ENCODE results near the gene THEMIS. TPM values are rescaled to one million over a fixed set of nuclear protein-coding genes. Genes with fewer than 3 reads are reported as not detected.

Gene THEMIS
- total and polyA plus RNA-seq, 2 of the 4 experiments (the other 2 are of a cell fraction), result not detected

DNA sequence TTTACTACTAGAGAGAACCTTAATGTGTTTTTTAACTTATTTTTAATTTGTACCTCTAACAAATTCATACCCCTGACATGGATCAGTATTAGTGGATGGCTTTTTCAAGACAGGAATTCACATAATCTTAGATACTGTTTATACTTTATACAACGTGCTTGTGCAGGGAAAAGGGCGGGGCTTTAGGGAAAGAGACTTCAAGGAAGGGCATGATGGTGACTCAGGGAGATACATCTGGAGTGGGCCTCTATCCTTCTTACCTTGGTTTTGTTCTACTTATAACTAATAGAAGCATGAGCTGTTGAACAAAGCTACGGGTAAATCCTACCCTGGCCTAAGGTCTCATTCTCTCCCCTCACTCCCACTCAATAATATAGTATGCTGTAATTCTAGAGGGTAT lies 163.1 kb downstream of the THEMIS start:
- H4K20me1 ChIP-seq (ENCODE audit: insufficient read depth, low read length), result no peaks in the 10 kb centered on the region
- no peak overlapping the region for H2AK5ac ChIP-seq (ENCODE audit: low read depth, low read length)
- WGBS, 2 experiments (ENCODE audit: extremely low coverage in 2 of 2, insufficient read length in 1 of 2), result no CpG with 5 or more reads among the region's 3 CpGs
- no peak overlapping the region for H3K56ac ChIP-seq (ENCODE audit: extremely low read depth, insufficient read depth, low read length)
- H2BK20ac ChIP-seq (ENCODE audit: low read depth, low read length), result no peak overlapping the region
- H3K18ac ChIP-seq (ENCODE audit: low read depth, low read length), result no peak overlapping the region
- dilution Hi-C loops (cut with HindIII; ENCODE audit: low sequenced_read_pairs, unreplicated experiment) (no loop called here), intact Hi-C loops (cut with micrococcal nuclease) (loop anchor here (2.0 to 5.0 kb wide), 5 partner anchors 230 to 1635 kb away; partner anchors contain the start of gene PTPRK), in situ Hi-C loops (cut with MboI; ENCODE audit: low sequenced_read_pairs) (loop anchor here (10.0 kb wide), 2 partner anchors 777 to 997 kb away; no protein-coding TSS in a partner anchor)
- no peak overlapping the region; the same call in 1 of the 2 replicates for H3K14ac ChIP-seq (replicated peaks; ENCODE audit: low read depth, low read length)
- no peaks in the 10 kb centered on the region for H3K79me1 ChIP-seq (ENCODE audit: low read depth in 1 of 2, low read length in 2 of 2)
- CTCF ChIA-PET, result interaction anchor here (0.9 kb wide), 2 partner anchors 993 to 1010 kb away, joined by 3 to 4 read pairs; no protein-coding TSS in a partner anchor
- no peak overlapping the region for H3K4me3 ChIP-seq (ENCODE audit: insufficient read depth, low read depth, low read length)
- no peak overlapping the region for H3K4ac ChIP-seq (ENCODE audit: low read depth, low read length)
- no peak overlapping the region for H3K27ac ChIP-seq (ENCODE audit: insufficient read depth, low read length)
- no peak overlapping the region for H2AK9ac ChIP-seq (replicated peaks; ENCODE audit: low read depth, low read length, poor library complexity)
- H3K9me1 ChIP-seq (ENCODE audit: insufficient read depth, low read length), result no peaks in the 10 kb centered on the region
- POLR2A ChIA-PET (ENCODE audit: unreplicated experiment), result no interaction called here
- no peak overlapping the region for H4K5ac ChIP-seq (ENCODE audit: low read depth, low read length)
- H2BK15ac ChIP-seq (ENCODE audit: low read depth, low read length), result no peak overlapping the region; the same call in 2 of the 3 replicates
- no peaks in the 10 kb centered on the region for H3K27me3 ChIP-seq (ENCODE audit: control insufficient read depth, insufficient read depth, low read length)
- no peak overlapping the region for H4K8ac ChIP-seq (ENCODE audit: low read depth in 2 of 2, low read length in 2 of 2)
- TF ChIP-seq MXI1 (IDR thresholded peaks at IDR 0.05; ENCODE audit: borderline replicate concordance, low read depth, low read length), result no peak
- TF ChIP-seq, protein P1, sequence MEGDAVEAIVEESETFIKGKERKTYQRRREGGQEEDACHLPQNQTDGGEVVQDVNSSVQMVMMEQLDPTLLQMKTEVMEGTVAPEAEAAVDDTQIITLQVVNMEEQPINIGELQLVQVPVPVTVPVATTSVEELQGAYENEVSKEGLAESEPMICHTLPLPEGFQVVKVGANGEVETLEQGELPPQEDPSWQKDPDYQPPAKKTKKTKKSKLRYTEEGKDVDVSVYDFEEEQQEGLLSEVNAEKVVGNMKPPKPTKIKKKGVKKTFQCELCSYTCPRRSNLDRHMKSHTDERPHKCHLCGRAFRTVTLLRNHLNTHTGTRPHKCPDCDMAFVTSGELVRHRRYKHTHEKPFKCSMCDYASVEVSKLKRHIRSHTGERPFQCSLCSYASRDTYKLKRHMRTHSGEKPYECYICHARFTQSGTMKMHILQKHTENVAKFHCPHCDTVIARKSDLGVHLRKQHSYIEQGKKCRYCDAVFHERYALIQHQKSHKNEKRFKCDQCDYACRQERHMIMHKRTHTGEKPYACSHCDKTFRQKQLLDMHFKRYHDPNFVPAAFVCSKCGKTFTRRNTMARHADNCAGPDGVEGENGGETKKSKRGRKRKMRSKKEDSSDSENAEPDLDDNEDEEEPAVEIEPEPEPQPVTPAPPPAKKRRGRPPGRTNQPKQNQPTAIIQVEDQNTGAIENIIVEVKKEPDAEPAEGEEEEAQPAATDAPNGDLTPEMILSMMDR (conservative IDR thresholded peaks at IDR 0.05; ENCODE audit: low read depth, low read length), result no peak
- TF ChIP-seq, protein P2, sequence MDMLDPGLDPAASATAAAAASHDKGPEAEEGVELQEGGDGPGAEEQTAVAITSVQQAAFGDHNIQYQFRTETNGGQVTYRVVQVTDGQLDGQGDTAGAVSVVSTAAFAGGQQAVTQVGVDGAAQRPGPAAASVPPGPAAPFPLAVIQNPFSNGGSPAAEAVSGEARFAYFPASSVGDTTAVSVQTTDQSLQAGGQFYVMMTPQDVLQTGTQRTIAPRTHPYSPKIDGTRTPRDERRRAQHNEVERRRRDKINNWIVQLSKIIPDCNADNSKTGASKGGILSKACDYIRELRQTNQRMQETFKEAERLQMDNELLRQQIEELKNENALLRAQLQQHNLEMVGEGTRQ (IDR thresholded peaks at IDR 0.05; ENCODE audit: low read depth, low read length), result no peak
- no peak for TF ChIP-seq RFX5 (IDR thresholded peaks at IDR 0.05; ENCODE audit: low read depth, low read length)
- no peak for TF ChIP-seq CEBPB (IDR thresholded peaks at IDR 0.05; ENCODE audit: low read depth, low read length)
- no peak for TF ChIP-seq FOS (IDR thresholded peaks at IDR 0.05; ENCODE audit: low read depth, low read length)
- no peak for TF ChIP-seq CHD1 (IDR thresholded peaks at IDR 0.05; ENCODE audit: low read depth, low read length)
- no peak for TF ChIP-seq SMC3 (IDR thresholded peaks at IDR 0.05; ENCODE audit: low read depth, low read length)
- TF ChIP-seq BHLHE40 (IDR thresholded peaks at IDR 0.05; ENCODE audit: low read depth, low read length), result no peak
- TF ChIP-seq NFE2L2 (IDR thresholded peaks at IDR 0.05; ENCODE audit: low read depth, low read length), result no peak
- no peak for TF ChIP-seq RCOR1 (IDR thresholded peaks at IDR 0.05; ENCODE audit: insufficient replicate concordance, low read length)
- no peak for TF ChIP-seq POLR2A (IDR thresholded peaks at IDR 0.05; ENCODE audit: low read depth, low read length)
- no peak for TF ChIP-seq MAFK (IDR thresholded peaks at IDR 0.05; ENCODE audit: low read depth, low read length)
- no peak for TF ChIP-seq MAZ (IDR thresholded peaks at IDR 0.05; ENCODE audit: borderline replicate concordance, low read depth, low read length)
- TF ChIP-seq, protein P3, sequence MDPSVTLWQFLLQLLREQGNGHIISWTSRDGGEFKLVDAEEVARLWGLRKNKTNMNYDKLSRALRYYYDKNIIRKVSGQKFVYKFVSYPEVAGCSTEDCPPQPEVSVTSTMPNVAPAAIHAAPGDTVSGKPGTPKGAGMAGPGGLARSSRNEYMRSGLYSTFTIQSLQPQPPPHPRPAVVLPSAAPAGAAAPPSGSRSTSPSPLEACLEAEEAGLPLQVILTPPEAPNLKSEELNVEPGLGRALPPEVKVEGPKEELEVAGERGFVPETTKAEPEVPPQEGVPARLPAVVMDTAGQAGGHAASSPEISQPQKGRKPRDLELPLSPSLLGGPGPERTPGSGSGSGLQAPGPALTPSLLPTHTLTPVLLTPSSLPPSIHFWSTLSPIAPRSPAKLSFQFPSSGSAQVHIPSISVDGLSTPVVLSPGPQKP (IDR thresholded peaks at IDR 0.05; ENCODE audit: borderline replicate concordance, low read depth, low read length), result no peak
- no peak overlapping the region for H3K4me2 ChIP-seq (ENCODE audit: low read depth, low read length)
- DNase-seq (peak; percentile 8), ATAC-seq (ENCODE audit: low read depth) (peak; percentile 49; the same call in 1 of the 2 replicates)
- 0 out of 2 replicates have a peak, but pooled peaks cover 2% of the 10 kb centered on the region for H3K4me1 ChIP-seq (ENCODE audit: control insufficient read depth, insufficient read depth, low read length)
- H2AFZ ChIP-seq (replicated peaks; ENCODE audit: low read length, poor library complexity), result no peak overlapping the region
- H4K91ac ChIP-seq (ENCODE audit: insufficient read depth, low read depth, low read length), result no peak overlapping the region
- H2BK120ac ChIP-seq (ENCODE audit: low read depth, low read length), result no peak overlapping the region
- no peak overlapping the region for H2BK5ac ChIP-seq (ENCODE audit: low read depth, low read length, poor library complexity, severe bottlenecking)
- H3K9me3 ChIP-seq (ENCODE audit: control insufficient read depth, insufficient read depth, low read length), result no peaks in the 10 kb centered on the region
- no peaks in the 10 kb centered on the region for H3K36me3 ChIP-seq (ENCODE audit: control insufficient read depth, insufficient read depth, low read length)
- no peak overlapping the region for H3K23ac ChIP-seq (ENCODE audit: low read depth, low read length)
- H3K9ac ChIP-seq (ENCODE audit: low read depth, low read length), result no peak overlapping the region
- BruUV-seq (replicated peaks), result no TSS peak

Measured in IMR-90 (cell line).